Measurements from ENCODE around the gene ADGRF5.

- TF ChIP-seq MAX (IDR thresholded peaks at IDR 0.05; ENCODE audit: low read depth, low read length) (no peak), CTCF (IDR thresholded peaks at IDR 0.05; ENCODE audit: low read depth, low read length) (no peak), POLR2A (IDR thresholded peaks at IDR 0.05; ENCODE audit: extremely low read depth, insufficient read length) (no peak), MYC (IDR thresholded peaks at IDR 0.05; ENCODE audit: low read depth, low read length) (no peak)
These were observed 76.6 kb downstream of the ADGRF5 start for GRCh38 chr6:46845126-46845525.
